Stomach (tissue), 9 donors: ENCODE data around the gene FAM228B. TPM values are rescaled to one million over a fixed set of nuclear protein-coding genes. Genes with fewer than 3 reads are reported as not detected.

Experiments used
- DNase-seq, 2 donors: peaks; one replicate each; pipeline versions ENCODE4 v3.0.0 to v3.0.0-alpha.2; 2013 to 2019
- H3K27ac ChIP-seq, 5 donors: fragments of 200-600 bp in 4 of 5; sonication (generic) in 4 of 5; one replicate each; pipeline ENCODE4 v1.5.1; 2013 to 2019; ENCODE audit warnings: mild to moderate bottlenecking in 1 of 5, moderate library complexity in 1 of 5
- H3K27me3 ChIP-seq, 3 donors: fragments of 200-600 bp; sonication (generic); one replicate each; pipeline ENCODE4 v1.5.1; 2017 to 2019; ENCODE audit warnings: mixed run types in 1 of 3
- H3K36me3 ChIP-seq, 4 donors: fragments of 200-600 bp; sonication (generic); 1 replicate in 3 of 4; 2 replicates in 1 of 4; pipeline ENCODE4 v1.5.1; 2016 to 2019
- H3K4me1 ChIP-seq, 4 donors: fragments of 200-600 bp; sonication (generic); one replicate each; pipeline ENCODE4 v1.5.1; 2016 to 2019
- H3K4me3 ChIP-seq, 4 donors: fragments of 200-600 bp; sonication (generic) in 3 of 4; one replicate each; pipeline ENCODE4 v1.5.1; 2016 to 2019; ENCODE audit warnings: mild to moderate bottlenecking in 1 of 4
- H3K9me3 ChIP-seq, 4 donors: fragments of 200-600 bp; sonication (generic); one replicate each; pipeline ENCODE4 v1.5.1; 2016 to 2019
- CTCF ChIP-seq, 7 experiments: fragments of 450-650 bp in 4 of 7; fragments of 200-600 bp in 3 of 7; sonication (generic) in 3 of 7; IDR thresholded peaks; one replicate each; pipeline ENCODE4 v1.5.1; 2016 to 2019; ENCODE audit warnings: antibody characterized with exemption in 7 of 7, control low read depth in 2 of 7, mild to moderate bottlenecking in 1 of 7
- EP300 ChIP-seq: sonication (generic); formaldehyde crosslinking; IDR thresholded peaks from one replicate; pipeline ENCODE4 v1.6.1; 2017; ENCODE audit warnings: antibody characterized with exemption
- POLR2A ChIP-seq, 4 donors: fragments of 450-650 bp; IDR thresholded peaks; one replicate each; pipeline ENCODE4 v1.6.1; 2016; ENCODE audit warnings: antibody characterized with exemption in 4 of 4, control low read depth in 2 of 4, mild to moderate bottlenecking in 1 of 4, moderate library complexity in 1 of 4
- POLR2AphosphoS5 ChIP-seq, 3 donors: sonication (generic); formaldehyde crosslinking; IDR thresholded peaks; one replicate each; pipeline ENCODE4 v1.6.1; 2016; ENCODE audit warnings: antibody characterized with exemption in 3 of 3
- WGBS, 5 donors: extraction: QIAGEN DNeasy Blood & Tissue Kit in 3 of 5; methylation state at CpG; one replicate each; pipeline versions ENCODE4 v1.1.5 to v1.1.7; 2013 to 2018; 5-methylcytosine and 5-hydroxymethylcytosine counted together
- intact Hi-C: fragments of 100-400 bp; cut with DNase I; formaldehyde crosslinking; loops from one replicate; pipeline ENCODE4 v1.15.1; 2023; ENCODE audit warnings: low total_unique reads
- polyA plus RNA-seq, 3 donors: library from polyadenylated mRNA; stranded (reverse); fragments of 200-250 nt; gene quantifications; one replicate each; pipeline ENCODE4 v1.2.3, GENCODE V29; 2013
- total RNA-seq, 5 donors: library from RNA; depleted of rRNA; stranded (reverse); fragments of >200 nt; gene quantifications; one replicate each; pipeline versions ENCODE4 v1.1.0 to v1.2.3, GENCODE V29; 2014 to 2016
- donor health status: healthy with polysubstance abuse.
- donor health status: Bipolar disorder and iron deficiency.
- donor health status: healthy.

Gene FAM228B
- total and polyA plus RNA-seq, 8 donors = 8.4 to 43.2 (median 14.5) TPM; not detected in 1

- H3K4me1 ChIP-seq = no peaks in the 10 kb centered on the region
- WGBS, 5 donors = 80 to 100% (median 92%) methylated on average over 2 to 8 of the region's 8 CpGs
- DNase-seq = no peak
- H3K9me3 ChIP-seq = peaks cover 0 to 7% (median 0%) of the 10 kb centered on the region in 4 donors
- no peak for TF ChIP-seq POLR2AphosphoS5 (IDR thresholded peaks at IDR 0.05)
- no peak for TF ChIP-seq POLR2A (IDR thresholded peaks at IDR 0.05)
- no peak for TF ChIP-seq EP300
- no peak for TF ChIP-seq CTCF (IDR thresholded peaks at IDR 0.05)
- H3K4me3 ChIP-seq = no peak overlapping the region
- peaks cover 0 to 18% (median 12%) of the 10 kb centered on the region in 4 donors for H3K36me3 ChIP-seq
- H3K27me3 ChIP-seq = no peaks in the 10 kb centered on the region
- H3K27ac ChIP-seq = no peak overlapping the region
- intact Hi-C loops = no loop called here
These were observed 19.1 kb upstream of the FAM228B start for GRCh38 chr2:24104110-24104650.

GRCh38 chr2:24104906-24105305 lies 18.4 kb upstream of the FAM228B start:
- no peak for DNase-seq
- Histone ChIP-seq H3K27me3 (no peaks in the 10 kb centered on the region), H3K36me3 (peaks cover 0 to 18% (median 12%) of the 10 kb centered on the region in 4 donors), H3K4me1 (no peaks in the 10 kb centered on the region), H3K4me3 (no peak overlapping the region), H3K27ac (no peak overlapping the region), H3K9me3 (peaks cover 0 to 7% (median 0%) of the 10 kb centered on the region in 4 donors)
- WGBS, 5 donors = 67 to 82% (median 70%) methylated on average over 4 of the region's 4 CpGs
- TF ChIP-seq POLR2A (IDR thresholded peaks at IDR 0.05) = no peak
- TF ChIP-seq POLR2AphosphoS5 (IDR thresholded peaks at IDR 0.05) = no peak
- TF ChIP-seq EP300 = no peak
- no peak for TF ChIP-seq CTCF (IDR thresholded peaks at IDR 0.05)
- intact Hi-C loops = no loop called here

GRCh38 chr2:24105816-24106215 lies 17.5 kb upstream of the FAM228B start:
- Histone ChIP-seq H3K27me3 (no peaks in the 10 kb centered on the region), H3K4me1 (no peaks in the 10 kb centered on the region), H3K4me3 (no peak overlapping the region), H3K27ac (no peak overlapping the region), H3K36me3 (peaks cover 0 to 18% (median 12%) of the 10 kb centered on the region in 4 donors), H3K9me3 (peaks cover 0 to 7% (median 0%) of the 10 kb centered on the region in 4 donors)
- DNase-seq = no peak
- intact Hi-C loops = no loop called here
- WGBS, 5 donors = 19 to 48% (median 48%) methylated on average over 2 of the region's 2 CpGs
- TF ChIP-seq CTCF (IDR thresholded peaks at IDR 0.05) = no peak
- no peak for TF ChIP-seq EP300
- no peak for TF ChIP-seq POLR2A (IDR thresholded peaks at IDR 0.05)
- TF ChIP-seq POLR2AphosphoS5 (IDR thresholded peaks at IDR 0.05) = no peak

GRCh38 chr2:24106786-24107185 lies 16.5 kb upstream of the FAM228B start:
- Histone ChIP-seq H3K27me3 (no peaks in the 10 kb centered on the region), H3K4me3 (no peak overlapping the region), H3K4me1 (no peaks in the 10 kb centered on the region), H3K36me3 (peaks cover 0 to 18% (median 12%) of the 10 kb centered on the region in 4 donors), H3K27ac (no peak overlapping the region), H3K9me3 (peaks cover 0 to 7% (median 0%) of the 10 kb centered on the region in 4 donors)
- no peak for DNase-seq
- intact Hi-C loops = no loop called here
- TF ChIP-seq POLR2AphosphoS5 (IDR thresholded peaks at IDR 0.05) (no peak), POLR2A (IDR thresholded peaks at IDR 0.05) (no peak), CTCF (IDR thresholded peaks at IDR 0.05) (no peak), EP300 (no peak)
